Memory B cell (primary cell): ENCODE measurements around the gene CASZ1.
A peak's percentile ranks its signal among the peaks of the same experiment; 100 is the strongest.

Source experiments
- ATAC-seq: fragments of 150-1000 bp; cut with Tn5 transposase; 2 replicates; pipeline ENCODE4 v1.10.0; 2021; ENCODE audit warnings: low read depth, mild to moderate bottlenecking, moderate library complexity
- DNase-seq, 2 donors: peaks; one replicate each; pipeline ENCODE4 v3.0.0; 2022; ENCODE audit warnings: low spot score in 2 of 2
- H3K27ac Mint-ChIP-seq: one replicate; pipeline ENCODE4 v1.8.0; 2022; ENCODE audit warnings: mild to moderate bottlenecking, moderate library complexity, mixed read lengths
- H3K27me3 Mint-ChIP-seq: one replicate; pipeline ENCODE4 v1.8.0; 2022; ENCODE audit warnings: mixed read lengths
- H3K36me3 Mint-ChIP-seq: one replicate; pipeline ENCODE4 v1.8.0; 2022; ENCODE audit warnings: mild to moderate bottlenecking, mixed read lengths
- H3K4me1 Mint-ChIP-seq: one replicate; pipeline ENCODE4 v1.8.0; 2022; ENCODE audit warnings: mixed read lengths
- H3K4me3 Mint-ChIP-seq: one replicate; pipeline ENCODE4 v1.8.0; 2022; ENCODE audit warnings: mild to moderate bottlenecking, moderate library complexity, mixed read lengths
- H3K9me3 Mint-ChIP-seq: one replicate; pipeline ENCODE4 v1.8.0; 2022; ENCODE audit warnings: mixed read lengths

CASZ1 gene

GRCh38 chr1:10765304-10765703 lies 31.1 kb downstream of the CASZ1 start:
- ATAC-seq (no peak), DNase-seq (no peak)
- Mint-ChIP-seq H3K27me3 (peaks cover 3% of the 10 kb centered on the region), H3K4me1 (peaks cover 3% of the 10 kb centered on the region), H3K4me3 (no peak overlapping the region), H3K9me3 (no peaks in the 10 kb centered on the region), H3K27ac (no peak overlapping the region), H3K36me3 (no peaks in the 10 kb centered on the region)

DNA sequence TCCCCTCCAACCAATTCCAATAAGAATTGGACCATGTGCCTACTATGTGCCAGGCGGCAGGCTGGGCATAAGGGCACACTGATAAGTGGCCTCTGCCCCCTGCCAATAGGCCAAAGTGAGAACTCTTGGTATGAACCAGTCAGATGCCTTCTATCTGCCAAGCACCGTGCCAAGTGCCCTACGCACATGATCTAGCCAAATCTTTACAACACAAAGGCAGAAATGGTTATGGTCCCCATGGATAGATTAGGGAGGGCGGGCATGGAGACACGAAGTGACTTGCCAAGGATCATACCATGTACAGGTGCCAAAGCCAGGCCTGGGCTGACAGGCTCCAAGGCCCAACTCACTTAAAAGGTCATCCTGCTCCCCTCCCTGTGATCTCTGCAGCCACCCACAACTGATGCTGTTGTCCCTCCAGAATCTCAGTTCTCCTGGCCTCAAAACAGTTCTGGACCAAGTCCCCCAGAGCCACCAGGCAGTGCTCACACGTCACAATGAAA lies 32.1 kb downstream of the CASZ1 start:
- no peak overlapping the region for H3K27ac Mint-ChIP-seq
- DNase-seq (no peak), ATAC-seq (no peak)
- H3K27me3 Mint-ChIP-seq: peaks cover 8% of the 10 kb centered on the region
- no peaks in the 10 kb centered on the region for H3K9me3 Mint-ChIP-seq
- no peaks in the 10 kb centered on the region for H3K36me3 Mint-ChIP-seq
- peaks cover 3% of the 10 kb centered on the region for H3K4me1 Mint-ChIP-seq
- no peak overlapping the region for H3K4me3 Mint-ChIP-seq

DNA sequence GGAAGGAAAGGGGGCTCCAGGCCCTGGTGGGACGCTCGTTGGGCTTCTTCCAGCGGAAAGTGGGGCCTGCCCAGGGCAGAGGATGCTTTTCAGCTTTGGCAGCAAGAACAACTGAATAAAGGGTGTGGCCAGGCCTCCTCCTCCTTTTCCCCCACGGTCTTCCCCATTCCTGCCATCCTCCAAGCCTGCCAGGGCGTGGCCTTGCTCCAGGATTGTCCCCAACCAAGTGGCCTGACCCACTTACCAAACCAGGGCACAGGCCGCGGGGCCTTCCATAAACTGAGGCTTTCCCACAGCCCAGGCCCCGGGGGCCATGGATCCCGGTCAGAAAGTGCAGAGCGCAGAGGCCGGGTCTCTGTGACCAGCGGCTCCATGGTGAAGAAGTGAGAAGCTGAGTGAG lies 33.6 kb downstream of the CASZ1 start:
- Mint-ChIP-seq H3K27ac (no peak overlapping the region), H3K9me3 (no peaks in the 10 kb centered on the region), H3K27me3 (peaks cover 11% of the 10 kb centered on the region), H3K4me3 (no peak overlapping the region), H3K4me1 (peaks cover 3% of the 10 kb centered on the region), H3K36me3 (no peaks in the 10 kb centered on the region)
- DNase-seq: no peak
- ATAC-seq: no peak

DNA sequence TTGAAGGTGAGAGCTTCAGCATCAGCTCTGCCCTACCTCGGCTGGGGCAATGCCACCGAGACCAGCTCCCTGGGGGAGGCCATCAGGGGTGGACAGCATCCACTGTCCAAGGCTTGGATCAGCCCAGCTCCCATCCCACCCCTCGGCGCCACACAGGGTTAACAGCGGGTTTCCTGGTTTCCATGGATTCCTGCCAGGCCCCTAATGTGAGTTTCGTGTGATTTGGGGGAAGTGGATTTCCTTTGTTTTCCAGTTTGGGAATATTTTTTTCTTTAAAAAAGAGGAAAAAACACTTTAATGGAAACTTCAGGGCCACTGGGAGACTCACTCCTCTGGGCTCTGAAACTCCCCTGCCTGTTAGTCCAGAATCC lies 34.3 kb downstream of the CASZ1 start:
- H3K9me3 Mint-ChIP-seq: no peaks in the 10 kb centered on the region
- H3K27me3 Mint-ChIP-seq: peaks cover 15% of the 10 kb centered on the region
- DNase-seq (no peak), ATAC-seq (no peak)
- no peak overlapping the region for H3K4me3 Mint-ChIP-seq
- H3K27ac Mint-ChIP-seq: no peak overlapping the region
- H3K36me3 Mint-ChIP-seq: no peaks in the 10 kb centered on the region
- peaks cover 3% of the 10 kb centered on the region for H3K4me1 Mint-ChIP-seq

DNA sequence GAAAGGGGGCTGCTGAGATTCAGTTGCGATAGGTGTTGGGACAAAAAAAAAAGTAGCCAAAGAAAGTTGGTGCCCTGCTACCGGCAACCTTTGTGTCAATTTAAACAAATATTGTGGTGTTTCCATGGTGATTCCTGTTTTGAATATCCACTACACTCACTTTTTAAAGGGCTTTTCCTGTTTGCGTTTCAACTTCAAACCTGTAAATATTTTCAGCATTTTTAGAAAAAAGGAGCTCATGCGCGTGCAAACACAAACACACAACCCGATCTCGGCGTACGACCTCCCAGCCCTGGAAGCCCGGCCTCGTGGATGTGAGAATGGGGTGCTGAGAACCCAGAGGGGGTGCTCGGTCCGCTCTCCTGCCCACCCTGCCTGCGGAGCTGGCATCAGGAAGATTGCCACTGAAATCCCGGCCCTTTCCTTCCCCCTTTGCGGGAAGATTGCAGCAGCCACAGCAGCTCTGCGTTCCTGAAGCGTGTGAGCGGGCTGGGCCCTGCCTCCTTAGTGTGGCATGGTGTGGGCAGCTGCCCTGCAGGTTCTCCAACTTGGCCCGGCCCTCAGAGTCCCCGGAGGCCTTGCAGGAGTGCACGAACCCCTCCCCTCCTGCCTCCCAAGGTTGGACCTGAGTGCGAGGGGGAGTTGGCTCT lies 34.8 kb downstream of the CASZ1 start:
- H3K4me1 Mint-ChIP-seq: peaks cover 3% of the 10 kb centered on the region
- ATAC-seq (peak; percentile 42), DNase-seq (no peak)
- H3K36me3 Mint-ChIP-seq: no peaks in the 10 kb centered on the region
- H3K9me3 Mint-ChIP-seq: no peaks in the 10 kb centered on the region
- H3K27me3 Mint-ChIP-seq: peaks cover 15% of the 10 kb centered on the region
- H3K4me3 Mint-ChIP-seq: no peak overlapping the region
- peak overlapping the region; percentile 79 for H3K27ac Mint-ChIP-seq

GRCh38 chr1:10760566-10761502 lies 35.6 kb downstream of the CASZ1 start:
- no peak for DNase-seq
- Mint-ChIP-seq H3K27ac (peak overlapping the region; percentile 79), H3K36me3 (no peaks in the 10 kb centered on the region), H3K4me1 (peaks cover 3% of the 10 kb centered on the region), H3K27me3 (peaks cover 15% of the 10 kb centered on the region), H3K9me3 (no peaks in the 10 kb centered on the region), H3K4me3 (no peak overlapping the region)
- ATAC-seq: no peak

GRCh38 chr1:10759413-10760200 lies 36.8 kb downstream of the CASZ1 start:
- no peaks in the 10 kb centered on the region for H3K9me3 Mint-ChIP-seq
- no peak overlapping the region for H3K4me3 Mint-ChIP-seq
- DNase-seq (no peak), ATAC-seq (no peak)
- H3K36me3 Mint-ChIP-seq: no peaks in the 10 kb centered on the region
- H3K27ac Mint-ChIP-seq: no peak overlapping the region
- H3K4me1 Mint-ChIP-seq: peaks cover 3% of the 10 kb centered on the region
- peaks cover 13% of the 10 kb centered on the region for H3K27me3 Mint-ChIP-seq

GRCh38 chr1:10756842-10757241 lies 39.6 kb downstream of the CASZ1 start:
- Mint-ChIP-seq H3K4me1 (peaks cover 3% of the 10 kb centered on the region), H3K27ac (no peak overlapping the region)
- no peak for ATAC-seq

DNA sequence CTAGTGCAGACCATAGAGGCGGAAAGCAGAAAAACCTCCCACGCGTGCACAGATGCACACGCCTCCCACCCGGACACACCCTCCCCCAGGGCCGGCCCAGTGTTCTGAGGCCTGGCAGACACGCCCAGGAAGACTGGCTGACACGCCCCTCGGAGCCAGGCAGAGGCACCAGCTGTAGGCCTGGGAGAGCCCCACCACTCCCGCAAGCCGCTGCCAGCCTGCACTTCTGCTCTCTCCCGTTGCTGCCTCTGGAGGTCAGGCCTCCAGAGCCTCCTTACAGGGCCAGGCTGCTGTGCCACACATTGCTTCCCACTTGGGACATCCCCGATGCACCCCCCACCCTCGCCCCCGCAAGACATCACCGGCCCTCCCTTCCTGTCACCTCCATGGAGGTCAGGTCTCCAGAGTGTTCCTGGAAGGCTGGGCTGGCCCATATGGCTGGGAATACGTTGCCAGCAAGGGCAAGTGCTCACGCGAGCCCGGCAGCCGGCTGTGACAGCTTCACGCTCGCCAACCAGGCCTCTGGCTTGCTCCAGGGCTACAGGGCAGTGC lies 40.4 kb downstream of the CASZ1 start:
- Mint-ChIP-seq H3K9me3 (no peaks in the 10 kb centered on the region), H3K27ac (no peak overlapping the region), H3K4me3 (no peak overlapping the region), H3K27me3 (peaks cover 17% of the 10 kb centered on the region), H3K36me3 (no peaks in the 10 kb centered on the region), H3K4me1 (peaks cover under 1% of the 10 kb centered on the region)
- DNase-seq (peak; percentile 26 to 27), ATAC-seq (peak; percentile 99)

More at GRCh38 chr1:10756842-10757241, 39.6 kb downstream of the CASZ1 start:
- Mint-ChIP-seq H3K9me3 (no peaks in the 10 kb centered on the region), H3K4me3 (no peak overlapping the region), H3K36me3 (no peaks in the 10 kb centered on the region), H3K27me3 (peaks cover 17% of the 10 kb centered on the region)
- no peak for DNase-seq

DNA sequence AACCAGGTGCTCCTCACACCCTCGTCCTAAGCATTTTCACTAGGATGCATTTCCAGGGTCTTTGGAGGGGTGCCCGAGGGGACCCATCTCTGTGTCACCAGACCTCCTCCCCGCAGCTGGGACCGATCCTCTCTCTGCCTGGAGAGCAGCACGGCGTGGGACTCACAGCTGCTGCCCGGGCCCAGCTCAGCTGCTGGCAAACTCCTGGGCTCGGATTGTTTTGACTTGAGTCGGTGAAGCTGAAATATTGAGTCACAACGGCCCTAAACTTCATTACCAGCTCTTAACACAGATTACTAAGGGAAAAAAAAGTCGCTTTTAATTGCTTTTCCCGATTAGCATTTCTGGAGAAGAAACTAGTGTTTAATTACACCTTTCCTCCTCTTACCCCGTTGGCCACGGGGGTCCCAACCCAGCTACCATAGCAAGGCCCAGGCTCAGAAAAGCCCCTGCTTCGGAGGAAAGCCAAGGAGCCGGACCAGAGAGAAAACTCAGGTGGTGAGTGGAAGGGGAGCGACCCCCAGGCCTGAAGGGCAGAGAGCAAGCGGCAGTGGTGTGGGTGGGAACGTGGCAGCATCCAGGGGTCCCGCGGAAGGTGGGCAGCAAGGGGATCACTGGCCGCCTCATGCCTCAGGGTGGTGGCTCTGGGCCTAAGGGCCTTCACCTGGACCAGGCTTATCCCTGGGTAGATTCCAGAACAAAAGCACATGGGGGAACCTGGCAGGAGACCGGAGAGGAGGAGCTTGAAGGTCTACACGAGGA lies 41.7 kb downstream of the CASZ1 start:
- Mint-ChIP-seq H3K27ac (no peak overlapping the region), H3K4me3 (peak overlapping the region; percentile 17), H3K27me3 (peaks cover 12% of the 10 kb centered on the region), H3K36me3 (no peaks in the 10 kb centered on the region), H3K9me3 (no peaks in the 10 kb centered on the region), H3K4me1 (no peaks in the 10 kb centered on the region)
- DNase-seq: no peak
- ATAC-seq: no peak

DNA sequence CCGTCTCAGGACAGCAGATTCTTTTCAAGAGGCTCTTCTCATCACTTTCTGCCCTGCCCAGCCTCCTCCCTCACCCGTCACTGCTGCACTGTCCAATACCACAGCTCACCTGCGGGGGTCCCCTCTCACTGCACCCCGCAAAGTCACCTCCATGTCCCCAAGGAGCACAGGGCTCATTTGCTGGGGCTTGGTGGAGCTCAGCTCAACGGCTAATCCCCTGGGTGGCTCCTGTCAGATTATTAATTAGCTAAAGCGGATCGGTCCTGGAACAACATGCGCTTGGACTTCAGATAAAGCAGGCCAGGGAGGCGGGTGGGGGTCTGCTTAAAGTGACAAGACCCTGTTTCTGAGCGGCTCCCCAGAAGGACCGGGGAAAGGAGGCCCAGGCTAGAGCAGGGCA lies 43.1 kb downstream of the CASZ1 start:
- H3K9me3 Mint-ChIP-seq: no peaks in the 10 kb centered on the region
- DNase-seq: no peak
- peaks cover 12% of the 10 kb centered on the region for H3K27me3 Mint-ChIP-seq
- no peak overlapping the region for H3K4me3 Mint-ChIP-seq
- no peak overlapping the region for H3K27ac Mint-ChIP-seq
- ATAC-seq: no peak
- H3K36me3 Mint-ChIP-seq: no peaks in the 10 kb centered on the region
- no peaks in the 10 kb centered on the region for H3K4me1 Mint-ChIP-seq

- no peaks in the 10 kb centered on the region for H3K36me3 Mint-ChIP-seq
- peaks cover 5% of the 10 kb centered on the region for H3K27me3 Mint-ChIP-seq
- H3K27ac Mint-ChIP-seq: no peak overlapping the region
- no peaks in the 10 kb centered on the region for H3K4me1 Mint-ChIP-seq
- no peak for DNase-seq
- no peaks in the 10 kb centered on the region for H3K9me3 Mint-ChIP-seq
- no peak for ATAC-seq
- no peak overlapping the region for H3K4me3 Mint-ChIP-seq
Measured at GRCh38 chr1:10751561-10752085, 44.8 kb downstream of the CASZ1 start.

DNA sequence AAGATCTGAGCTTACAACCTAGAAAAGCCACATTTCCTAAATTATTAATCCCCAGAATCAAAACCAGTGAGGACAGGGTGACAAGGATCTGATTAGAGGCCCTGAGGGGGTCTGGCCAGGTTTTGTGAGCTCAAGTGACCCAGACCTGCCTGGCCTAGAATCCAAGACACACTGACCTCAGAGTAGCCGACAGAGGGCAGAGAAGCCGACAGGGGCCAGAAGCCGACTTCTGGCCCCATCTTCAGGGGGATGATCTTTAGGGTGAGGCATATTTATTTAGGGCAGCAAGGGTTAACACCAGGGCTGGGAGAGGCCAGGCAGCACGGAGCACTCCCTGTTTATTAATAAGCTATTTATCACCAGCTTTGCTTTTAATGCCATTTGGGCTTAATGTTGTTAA lies 45.3 kb downstream of the CASZ1 start:
- no peak overlapping the region for H3K27ac Mint-ChIP-seq
- H3K27me3 Mint-ChIP-seq: peaks cover 5% of the 10 kb centered on the region
- ATAC-seq (no peak), DNase-seq (no peak)
- no peak overlapping the region for H3K4me3 Mint-ChIP-seq
- no peaks in the 10 kb centered on the region for H3K4me1 Mint-ChIP-seq
- H3K36me3 Mint-ChIP-seq: no peaks in the 10 kb centered on the region
- H3K9me3 Mint-ChIP-seq: no peaks in the 10 kb centered on the region
